Keratinocyte (primary cell): Measurements from ENCODE around the gene CERT1. TPM values are rescaled to one million over a fixed set of nuclear protein-coding genes. Genes with fewer than 3 reads are reported as not detected.

Experiments
- DNase-seq: peaks from one replicate; pipeline ENCODE4 v3.0.0-alpha.2; 2011; ENCODE audit warnings: low read depth, missing footprints, low spot score
- FAIRE-seq: peaks from 2 replicates; lab custom pipeline; 2011; peaks lifted over from hg19 to GRCh38; lab: Jason Lieb, UNC
- H2AFZ ChIP-seq: 2 replicates; pipeline ENCODE4 v1.6.0; 2012; ENCODE audit warnings: low read length, control low read depth, inconsistent platforms; ENCODE audit not compliant: control insufficient read depth
- H3K27ac ChIP-seq: 2 replicates; pipeline ENCODE4 v1.5.1; 2011; ENCODE audit warnings: low read length; ENCODE audit not compliant: control insufficient read depth, insufficient read depth
- H3K27me3 ChIP-seq: 3 replicates; pipeline ENCODE4 v1.6.0; 2011; ENCODE audit warnings: low read length; ENCODE audit not compliant: control insufficient read depth, insufficient read depth; ENCODE audit errors: extremely low read depth
- H3K36me3 ChIP-seq, 2 experiments: 2 replicates in 1 of 2; 3 replicates in 1 of 2; pipeline ENCODE4 v1.5.1; 2011; ENCODE audit warnings: low read length in 2 of 2, mild to moderate bottlenecking in 1 of 2; ENCODE audit not compliant: control insufficient read depth in 2 of 2, insufficient read depth in 2 of 2; ENCODE audit errors: extremely low read depth in 1 of 2
- H3K4me1 ChIP-seq: 3 replicates; pipeline ENCODE4 v1.5.1; 2011; ENCODE audit warnings: low read length; ENCODE audit not compliant: control insufficient read depth, insufficient read depth; ENCODE audit errors: extremely low read depth
- H3K4me2 ChIP-seq: 3 replicates; pipeline ENCODE4 v1.6.0; 2011; ENCODE audit warnings: low read depth, low read length; ENCODE audit not compliant: control insufficient read depth, insufficient read depth; ENCODE audit errors: extremely low read depth
- H3K4me3 ChIP-seq, 3 experiments: fragments of 200-600 bp in 1 of 3; sonication (generic) in 1 of 3; 2 replicates in 2 of 3; 3 replicates in 1 of 3; pipeline ENCODE4 v1.5.1; 2011 to 2016; ENCODE audit warnings: low read length in 3 of 3, mild to moderate bottlenecking in 3 of 3, control low read depth in 2 of 3, inconsistent platforms in 1 of 3, low read depth in 1 of 3, mixed read lengths in 1 of 3, mixed run types in 1 of 3, moderate library complexity in 1 of 3; ENCODE audit not compliant: control insufficient read depth in 2 of 3, insufficient read depth in 2 of 3; ENCODE audit errors: extremely low read depth in 1 of 3
- H3K79me2 ChIP-seq: 2 replicates; pipeline ENCODE4 v1.6.0; 2012; ENCODE audit warnings: low read length; ENCODE audit not compliant: control insufficient read depth, insufficient read depth
- H3K9ac ChIP-seq: 3 replicates; pipeline ENCODE4 v1.6.0; 2011; ENCODE audit warnings: low read length; ENCODE audit not compliant: control insufficient read depth, insufficient read depth; ENCODE audit errors: extremely low read depth
- H3K9me1 ChIP-seq: 3 replicates; pipeline ENCODE4 v1.6.0; 2011; ENCODE audit warnings: low read length; ENCODE audit not compliant: control insufficient read depth, insufficient read depth; ENCODE audit errors: extremely low read depth
- H3K9me3 ChIP-seq: 2 replicates; pipeline ENCODE4 v1.5.1; 2012; ENCODE audit warnings: low read depth, low read length; ENCODE audit not compliant: control insufficient read depth
- H4K20me1 ChIP-seq: 3 replicates; pipeline ENCODE4 v1.6.0; 2011; ENCODE audit warnings: low read length; ENCODE audit not compliant: control insufficient read depth, insufficient read depth; ENCODE audit errors: extremely low read depth
- CTCF ChIP-seq, 3 experiments: IDR thresholded peaks in 1 of 3; conservative IDR thresholded peaks in 1 of 3; optimal IDR thresholded peaks in 1 of 3; 2 replicates in 2 of 3; 3 replicates in 1 of 3; pipeline versions ENCODE3 to v1.5.1; 2011; ENCODE audit warnings: low read length in 3 of 3, mild to moderate bottlenecking in 3 of 3, moderate library complexity in 2 of 3, control low read depth in 1 of 3, inconsistent platforms in 1 of 3; ENCODE audit not compliant: insufficient read depth in 2 of 3; ENCODE audit errors: extremely low read depth in 1 of 3
- EZH2 ChIP-seq: IDR thresholded peaks from one replicate; pipeline ENCODE4 v1.6.1; 2012; ENCODE audit warnings: inconsistent platforms, mild to moderate bottlenecking, low read length, moderate library complexity
- dilution Hi-C: fragments of 300-500 bp; cut with MboI; formaldehyde crosslinking; loops from one replicate; pipeline ENCODE4 v1.7.0; 2020; ENCODE audit warnings: low sequenced_read_pairs; ENCODE audit not compliant: extremely low pct_ligation_motif_present
- polyA plus RNA-seq, 5 experiments: library from polyadenylated mRNA; depleted of rRNA in 3 of 5; stranded (reverse) in 3 of 5; stranded (forward) in 1 of 5; unstranded in 1 of 5; fragments of >200 nt; gene quantifications; 1 replicate in 1 of 5; 2 replicates in 3 of 5; 3 replicates in 1 of 5; pipeline versions ENCODE4 v1.2.1 to v1.2.3, GENCODE V29; 2011 to 2012; ENCODE audit warnings: missing spikeins in 2 of 5, low read depth in 1 of 5, low replicate concordance in 1 of 5

CERT1 gene
- polyA plus RNA-seq, 1 donor (not counting 4 experiments of a cell fraction or from before 2014, with no cell fraction given) = 20.8 TPM

GRCh38 chr5:75361310-75361709, 150.1 kb downstream of the CERT1 start:
- H4K20me1 ChIP-seq = no peaks in the 10 kb centered on the region
- H3K9me3 ChIP-seq = no peaks in the 10 kb centered on the region
- H3K36me3 ChIP-seq = peaks cover 31 to 35% of the 10 kb centered on the region in 2 experiments
- H3K9ac ChIP-seq = no peak overlapping the region
- H3K79me2 ChIP-seq = no peaks in the 10 kb centered on the region
- H3K4me3 ChIP-seq = no peak overlapping the region
- DNase-seq (no peak), FAIRE-seq (no peak)
- no peaks in the 10 kb centered on the region for H3K4me1 ChIP-seq
- no peaks in the 10 kb centered on the region for H3K27me3 ChIP-seq
- TF ChIP-seq EZH2 = no peak
- no peak for TF ChIP-seq CTCF (optimal IDR thresholded peaks at IDR 0.05 in 1 of 3, IDR thresholded peaks at IDR 0.05 in 1 of 3, conservative IDR thresholded peaks at IDR 0.05 in 1 of 3; ENCODE audit: extremely low read depth in 1 of 3, insufficient read depth in 2 of 3, low read length in 3 of 3)
- H3K27ac ChIP-seq = no peak overlapping the region
- no peaks in the 10 kb centered on the region for H3K9me1 ChIP-seq
- no peak overlapping the region for H2AFZ ChIP-seq
- no peak overlapping the region for H3K4me2 ChIP-seq
- dilution Hi-C loops = no loop called here

GRCh38 chr5:75358117-75358516, 153.3 kb downstream of the CERT1 start:
- peaks cover 2% of the 10 kb centered on the region for H3K79me2 ChIP-seq
- no peak overlapping the region for H3K27ac ChIP-seq
- H3K4me2 ChIP-seq = no peak overlapping the region
- no peaks in the 10 kb centered on the region for H4K20me1 ChIP-seq
- H3K27me3 ChIP-seq = no peaks in the 10 kb centered on the region
- no peaks in the 10 kb centered on the region for H3K9me3 ChIP-seq
- H3K9me1 ChIP-seq = no peaks in the 10 kb centered on the region
- no peak overlapping the region for H2AFZ ChIP-seq
- H3K36me3 ChIP-seq = peaks cover 39 to 42% of the 10 kb centered on the region in 2 experiments
- no peaks in the 10 kb centered on the region for H3K4me1 ChIP-seq
- no peak for TF ChIP-seq EZH2
- no peak for TF ChIP-seq CTCF (optimal IDR thresholded peaks at IDR 0.05 in 1 of 3, IDR thresholded peaks at IDR 0.05 in 1 of 3, conservative IDR thresholded peaks at IDR 0.05 in 1 of 3; ENCODE audit: extremely low read depth in 1 of 3, insufficient read depth in 2 of 3, low read length in 3 of 3)
- no peak overlapping the region for H3K9ac ChIP-seq
- dilution Hi-C loops = no loop called here
- no peak for FAIRE-seq
- no peak overlapping the region for H3K4me3 ChIP-seq
- DNase-seq = no peak
